Measurements from ENCODE around the gene CNGB1. TPM values are rescaled to one million over a fixed set of nuclear protein-coding genes. Genes with fewer than 3 reads are reported as not detected.

Gene CNGB1
- total and polyA plus RNA-seq, 10 donors: 0.02 to 0.12 TPM; not detected in 8

DNA sequence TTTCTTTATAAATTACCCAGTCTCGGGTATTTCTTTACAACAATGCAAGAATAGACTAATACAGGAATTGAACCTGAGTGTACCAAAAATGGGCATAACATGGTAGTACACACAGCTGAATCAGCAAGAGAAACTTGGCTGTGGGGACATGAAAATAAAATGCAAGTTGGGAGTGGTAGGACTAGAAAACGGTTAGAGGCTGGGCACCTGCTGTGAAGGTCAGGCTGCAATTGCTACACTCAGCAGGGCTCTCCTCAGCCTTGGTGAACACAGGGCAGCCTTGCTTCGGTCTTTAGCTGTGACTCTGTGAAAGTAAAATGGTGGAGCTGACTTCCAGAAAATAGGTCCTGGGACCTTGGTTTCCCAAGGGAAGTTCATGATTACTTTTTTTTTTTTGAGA lies 45.6 kb downstream of the CNGB1 start:
- no peak overlapping the region for H3K27ac ChIP-seq
- no peaks in the 10 kb centered on the region for H3K4me1 ChIP-seq
- H3K27me3 ChIP-seq (replicated peaks in 1 of 7): peaks cover 0 to 8% (median 0%) of the 10 kb centered on the region in 7 donors
- no peaks in the 10 kb centered on the region for H3K36me3 ChIP-seq
- H3K4me3 ChIP-seq: no peak overlapping the region
- TF ChIP-seq POLR2A (IDR thresholded peaks at IDR 0.05): no peak
- no peak for TF ChIP-seq POLR2AphosphoS5 (IDR thresholded peaks at IDR 0.05)
- TF ChIP-seq CTCF (IDR thresholded peaks at IDR 0.05 in 8 of 11, conservative IDR thresholded peaks at IDR 0.05 in 3 of 11): no peak
- no peak for DNase-seq
- WGBS, 5 donors: 63 to 80% (median 73%) methylated on average over 3 of the region's 3 CpGs
- intact Hi-C loops (cut with DNase I; ENCODE audit: low total_unique reads): no loop called here
- H3K9me3 ChIP-seq: no peaks in the 10 kb centered on the region

DNA sequence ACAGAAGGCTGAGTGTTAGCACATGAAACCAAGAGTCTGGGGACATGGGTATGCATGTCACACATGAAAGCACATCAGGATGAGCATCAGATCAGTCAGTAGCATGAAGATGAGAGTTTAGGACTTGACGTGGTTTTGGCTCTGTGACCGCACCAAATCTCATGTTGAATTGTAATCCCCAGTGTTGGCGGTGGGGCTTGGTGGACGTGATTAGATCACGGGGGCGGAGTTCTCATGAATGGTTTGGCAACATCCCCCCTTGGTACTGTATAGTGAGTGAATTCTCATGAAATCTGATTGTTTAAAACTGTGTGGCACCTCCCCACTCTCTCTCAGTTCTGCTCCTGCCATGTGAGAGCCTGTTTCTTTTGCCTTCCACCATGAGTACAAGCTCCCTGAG lies 46.4 kb downstream of the CNGB1 start:
- Histone ChIP-seq H3K4me1 (no peaks in the 10 kb centered on the region), H3K9me3 (peaks cover 0 to 7% (median 2%) of the 10 kb centered on the region in 8 donors), H3K36me3 (no peaks in the 10 kb centered on the region), H3K27ac (no peak overlapping the region), H3K4me3 (no peak overlapping the region), H3K27me3 (replicated peaks in 1 of 7) (peaks cover 0 to 8% (median 0%) of the 10 kb centered on the region in 7 donors)
- no peak for DNase-seq
- no peak for TF ChIP-seq CTCF (IDR thresholded peaks at IDR 0.05 in 8 of 11, conservative IDR thresholded peaks at IDR 0.05 in 3 of 11)
- no peak for TF ChIP-seq POLR2AphosphoS5 (IDR thresholded peaks at IDR 0.05)
- no peak for TF ChIP-seq POLR2A (IDR thresholded peaks at IDR 0.05)
- intact Hi-C loops (cut with DNase I; ENCODE audit: low total_unique reads): no loop called here
- 76 to 92% (median 85%) methylated on average over 6 of the region's 6 CpGs for WGBS, 5 donors

DNA sequence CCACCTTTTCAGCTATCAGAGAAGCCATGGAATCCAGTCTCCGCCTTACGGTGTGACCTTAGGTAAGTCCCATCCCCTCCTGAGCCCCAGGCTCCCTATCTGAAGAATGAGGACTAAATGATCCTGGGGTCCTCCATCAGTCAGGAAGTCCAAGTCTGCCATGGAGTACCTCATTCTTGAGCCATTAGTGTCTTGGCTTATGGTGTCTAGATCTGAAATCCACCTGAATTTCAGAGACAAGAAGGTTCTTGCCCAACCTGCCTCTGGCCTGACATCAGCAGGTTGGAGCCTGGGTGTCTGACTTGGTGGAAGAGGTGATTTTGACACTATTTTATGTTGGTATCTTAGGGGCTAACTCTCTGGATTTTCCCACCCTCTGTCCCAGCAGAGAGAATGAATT lies 47.1 kb downstream of the CNGB1 start:
- TF ChIP-seq POLR2A (IDR thresholded peaks at IDR 0.05) (no peak), CTCF (IDR thresholded peaks at IDR 0.05 in 8 of 11, conservative IDR thresholded peaks at IDR 0.05 in 3 of 11) (no peak), POLR2AphosphoS5 (IDR thresholded peaks at IDR 0.05) (no peak)
- 95 to 100% (median 98%) methylated on average over 2 of the region's 2 CpGs for WGBS, 5 donors
- Histone ChIP-seq H3K27me3 (replicated peaks in 1 of 7) (peaks cover 0 to 8% (median 0%) of the 10 kb centered on the region in 7 donors), H3K9me3 (peaks cover 0 to 12% (median 3%) of the 10 kb centered on the region in 8 donors), H3K36me3 (no peaks in the 10 kb centered on the region), H3K4me1 (no peaks in the 10 kb centered on the region), H3K27ac (no peak overlapping the region), H3K4me3 (no peak overlapping the region)
- DNase-seq: no peak
- intact Hi-C loops (cut with DNase I; ENCODE audit: low total_unique reads): no loop called here

DNA sequence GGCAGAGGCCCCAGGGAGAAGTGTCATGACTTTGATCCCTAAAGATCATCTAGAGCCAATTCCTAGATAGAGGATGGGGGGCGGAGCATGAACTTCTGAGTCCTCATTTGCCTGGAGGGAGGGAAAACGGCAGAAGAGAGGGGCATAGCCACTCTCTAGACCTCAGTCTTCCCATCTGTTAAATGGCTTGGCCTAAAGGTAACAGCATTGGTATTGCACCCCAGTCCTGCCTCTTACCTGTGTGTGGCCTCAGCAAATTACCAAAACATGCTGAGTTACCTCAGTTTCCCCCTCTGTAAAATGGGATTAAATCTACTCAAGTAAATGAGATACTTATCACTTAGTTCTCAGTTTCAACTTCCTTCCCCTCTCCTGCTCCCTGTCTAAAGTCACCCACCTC lies 47.5 kb downstream of the CNGB1 start:
- Histone ChIP-seq H3K27ac (no peak overlapping the region), H3K36me3 (no peaks in the 10 kb centered on the region), H3K9me3 (peaks cover 0 to 12% (median 3%) of the 10 kb centered on the region in 8 donors), H3K4me1 (no peaks in the 10 kb centered on the region), H3K4me3 (no peak overlapping the region), H3K27me3 (replicated peaks in 1 of 7) (peaks cover 0 to 8% (median 0%) of the 10 kb centered on the region in 7 donors)
- WGBS, 5 donors: 74 to 90% (median 79%) methylated on average over 2 of the region's 2 CpGs
- TF ChIP-seq POLR2AphosphoS5 (IDR thresholded peaks at IDR 0.05) (no peak), POLR2A (IDR thresholded peaks at IDR 0.05) (no peak), CTCF (IDR thresholded peaks at IDR 0.05 in 8 of 11, conservative IDR thresholded peaks at IDR 0.05 in 3 of 11) (no peak)
- intact Hi-C loops (cut with DNase I; ENCODE audit: low total_unique reads): no loop called here
- DNase-seq: no peak
